Activated gamma-delta T cell treated with Interleukin-2 at 50 U/mL for 16 hours (primary cell): ENCODE measurements around the gene GGTLC1.

Experiments
- DNase-seq: peaks from one replicate; pipeline ENCODE4 v3.0.0-alpha.2; 2020

GGTLC1 gene

GRCh38 chr20:23963941-23964340 is 24.6 kb downstream of the GGTLC1 start:
- no peak for DNase-seq

GRCh38 chr20:23962272-23962671 is 26.3 kb downstream of the GGTLC1 start:
- no peak for DNase-seq

- no peak for DNase-seq
These were observed 29.5 kb downstream of the GGTLC1 start for GRCh38 chr20:23959054-23959453.

GRCh38 chr20:23955896-23956295 is 32.7 kb downstream of the GGTLC1 start:
- DNase-seq = no peak

- no peak for DNase-seq
These were observed 34.4 kb downstream of the GGTLC1 start for GRCh38 chr20:23954008-23954745.

- no peak for DNase-seq
These were observed 42.4 kb downstream of the GGTLC1 start for GRCh38 chr20:23946206-23946605.

- DNase-seq = no peak
These were observed 45.3 kb downstream of the GGTLC1 start for GRCh38 chr20:23943304-23943703.

- no peak for DNase-seq
These were observed 48.9 kb downstream of the GGTLC1 start for GRCh38 chr20:23939641-23940040.

GRCh38 chr20:23939063-23939462 is 49.5 kb downstream of the GGTLC1 start:
- DNase-seq = no peak

- no peak for DNase-seq
These were observed 50.5 kb downstream of the GGTLC1 start for GRCh38 chr20:23938118-23938438.

- peak; percentile 56 for DNase-seq
These were observed 51.1 kb downstream of the GGTLC1 start for GRCh38 chr20:23937303-23938117.
